Activated T-helper 1 cell treated with Interleukin-2 at 50 U/mL for 16 hours (primary cell): ENCODE results near the gene TRIM27.
"Not testable (repeated sequence)": the region's sequence is repeated elsewhere in the genome, so short reads cannot be mapped to it uniquely, and the experiment has no call there.

ENCODE experiments used
- DNase-seq: peaks from one replicate; pipeline ENCODE4 v3.0.0-alpha.2; 2020; ENCODE audit warnings: low read depth

Gene TRIM27

GRCh38 chr6:28864326-28864923 lies 59.4 kb downstream of the TRIM27 start:
- DNase-seq: no peak

DNA sequence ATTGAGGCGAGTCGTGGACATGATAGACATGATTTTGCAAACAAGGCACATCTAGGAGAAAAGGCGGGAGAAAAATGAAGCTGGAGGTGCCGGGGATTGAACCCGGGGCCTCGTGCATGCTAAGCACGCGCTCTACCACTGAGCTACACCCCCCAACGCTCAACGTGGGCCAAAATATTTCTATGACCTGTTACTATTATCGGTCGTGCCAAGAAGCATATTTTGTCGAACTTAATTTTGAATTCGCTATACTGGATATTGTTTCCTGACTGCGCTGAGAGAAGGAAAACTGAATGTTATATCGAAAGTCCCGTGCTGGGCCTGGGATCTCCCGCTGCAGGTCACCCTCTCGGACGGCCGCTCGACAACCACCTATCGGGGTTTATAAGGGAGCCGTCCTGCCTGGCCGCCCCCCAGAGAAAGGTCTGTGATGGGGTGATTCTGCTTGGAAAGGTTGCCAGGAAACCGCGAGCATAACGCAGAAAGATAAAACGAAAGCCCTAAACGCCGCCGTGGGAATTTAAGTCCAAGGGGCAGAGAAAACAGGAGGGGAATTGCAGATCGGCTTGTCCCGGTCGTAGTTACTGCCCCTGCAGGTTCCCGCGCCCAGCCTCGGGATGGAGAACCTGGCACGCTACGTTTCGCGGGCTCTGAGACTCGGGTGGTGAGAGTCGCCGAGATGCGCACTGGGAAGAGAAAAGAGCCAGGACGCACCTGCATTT lies 60.0 kb downstream of the TRIM27 start:
- peak; percentile 63 for DNase-seq

- DNase-seq: no peak
Measured at GRCh38 chr6:28862077-28862476, 61.7 kb downstream of the TRIM27 start.

GRCh38 chr6:28861339-28861738 lies 62.4 kb downstream of the TRIM27 start:
- no peak for DNase-seq

- no peak for DNase-seq
Measured at GRCh38 chr6:28860581-28860980, 63.2 kb downstream of the TRIM27 start.

DNA sequence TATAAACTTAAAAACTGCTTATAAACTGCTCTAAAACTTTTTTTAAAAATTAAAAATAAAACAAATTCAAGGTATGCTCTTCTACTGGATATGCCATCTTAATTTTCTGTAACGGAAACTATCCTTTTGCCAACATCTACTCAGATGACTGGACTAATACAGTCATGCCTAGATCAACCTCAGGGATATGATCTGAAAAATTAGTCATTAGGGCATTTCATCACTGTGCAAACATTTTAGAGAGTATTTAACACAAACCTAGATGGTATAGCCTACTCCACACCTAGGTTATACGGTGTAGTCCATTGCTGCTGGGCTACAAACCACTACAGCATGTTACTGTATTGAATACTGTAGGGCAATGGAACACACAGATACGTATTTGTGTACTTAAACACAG lies 64.8 kb downstream of the TRIM27 start:
- no peak for DNase-seq

- no peak for DNase-seq
Measured at GRCh38 chr6:28856620-28857005, 67.2 kb downstream of the TRIM27 start.

GRCh38 chr6:28854405-28854804 lies 69.4 kb downstream of the TRIM27 start:
- not testable (repeated sequence) for DNase-seq
